HEK293 (cell line): ENCODE results near the gene NOG.

ENCODE experiments used
- CTCF ChIA-PET: fragments of 350-600 bp; formaldehyde crosslinking; extraction: SDS; loops from one replicate; lab custom pipeline; 2021; ENCODE audit warnings: antibody characterized with exemption; lab: Yijun Ruan, JAX
- POLR2A ChIA-PET: fragments of 300-600 bp; formaldehyde crosslinking; extraction: SDS; loops from one replicate; lab custom pipeline; 2020; ENCODE audit warnings: antibody characterized with exemption, inconsistent platforms; lab: Yijun Ruan, JAX
- H3K27ac ChIP-seq: fragments of 200-500 bp; sonication (Bioruptor generic); 2 replicates; pipeline ENCODE4 v1.5.1; 2014; ENCODE audit warnings: low read depth, low read length, control low read depth, inconsistent platforms; ENCODE audit errors: extremely low read depth
- H3K36me3 ChIP-seq, 2 experiments: fragments of 200-500 bp in 1 of 2; sonication (Bioruptor generic) in 1 of 2; 1 replicate in 1 of 2; 2 replicates in 1 of 2; pipeline ENCODE4 v1.5.1; 2014 to 2017; ENCODE audit warnings: inconsistent platforms in 2 of 2, low read length in 2 of 2; ENCODE audit not compliant: control insufficient read depth in 2 of 2, insufficient read depth in 1 of 2
- H3K4me1 ChIP-seq: fragments of 200-500 bp; sonication (Bioruptor generic); 2 replicates; pipeline ENCODE4 v1.5.1; 2014; ENCODE audit warnings: mild to moderate bottlenecking, low read length, inconsistent platforms; ENCODE audit not compliant: control insufficient read depth, insufficient read depth
- H3K4me3 ChIP-seq: 2 replicates; pipeline ENCODE4 v1.5.1; 2011; ENCODE audit warnings: low read depth, mild to moderate bottlenecking, control low read depth, low read length, moderate library complexity
- H3K9me3 ChIP-seq: fragments of 200-500 bp; sonication (Bioruptor generic); 2 replicates; pipeline ENCODE4 v1.5.1; 2014; ENCODE audit warnings: low read depth, low read length, inconsistent platforms; ENCODE audit not compliant: control insufficient read depth, insufficient read depth
- GLI2 ChIP-seq: fragments of 450-650 bp; formaldehyde crosslinking; IDR thresholded peaks from 2 replicates; pipeline ENCODE4; 2017; ENCODE audit warnings: missing biosample characterization, missing genetic modification characterization, low read depth, borderline replicate concordance
- SCRT2 ChIP-seq: fragments of 450-650 bp; formaldehyde crosslinking; IDR thresholded peaks from 2 replicates; pipeline ENCODE4 v1.5.1; 2016; ENCODE audit warnings: missing biosample characterization, missing genetic modification characterization
- SETDB1 ChIP-seq: IDR thresholded peaks from one replicate; pipeline ENCODE4 v1.6.1; 2017; ENCODE audit warnings: mild to moderate bottlenecking, low read length, moderate library complexity, mixed read lengths; ENCODE audit not compliant: insufficient read length
- YY2 ChIP-seq: fragments of 450-650 bp; formaldehyde crosslinking; IDR thresholded peaks from 2 replicates; pipeline ENCODE4 v1.5.1; 2016; ENCODE audit warnings: missing biosample characterization, missing genetic modification characterization
- ZBTB7A ChIP-seq: fragments of 450-650 bp; formaldehyde crosslinking; IDR thresholded peaks from 2 replicates; pipeline ENCODE4 v1.5.1; 2016; ENCODE audit warnings: low read depth, missing biosample characterization, missing genetic modification characterization
- ZFP37 ChIP-seq: fragments of 450-650 bp; formaldehyde crosslinking; IDR thresholded peaks from 2 replicates; pipeline ENCODE4 v1.5.1; 2016; ENCODE audit warnings: missing biosample characterization, missing genetic modification characterization
- ZNF155 ChIP-seq: fragments of 450-650 bp; formaldehyde crosslinking; IDR thresholded peaks from 2 replicates; pipeline ENCODE4 v1.5.1; 2016; ENCODE audit warnings: missing biosample characterization, missing genetic modification characterization
- ZNF23 ChIP-seq: fragments of 450-650 bp; formaldehyde crosslinking; IDR thresholded peaks from 2 replicates; pipeline ENCODE4 v1.5.1; 2016; ENCODE audit warnings: missing biosample characterization, missing genetic modification characterization, borderline replicate concordance
- ZNF501 ChIP-seq: fragments of 450-650 bp; formaldehyde crosslinking; IDR thresholded peaks from 2 replicates; pipeline ENCODE4 v1.5.1; 2016; ENCODE audit warnings: missing biosample characterization, missing genetic modification characterization
- ZNF510 ChIP-seq: fragments of 450-650 bp; formaldehyde crosslinking; IDR thresholded peaks from 2 replicates; pipeline ENCODE4 v1.5.1; 2018; ENCODE audit warnings: mild to moderate bottlenecking, missing genetic modification characterization, missing biosample characterization; ENCODE audit not compliant: insufficient replicate concordance
- ZNF514 ChIP-seq: fragments of 450-650 bp; formaldehyde crosslinking; IDR thresholded peaks from 2 replicates; pipeline ENCODE4 v1.5.1; 2016; ENCODE audit warnings: missing biosample characterization, missing genetic modification characterization
- ZNF549 ChIP-seq: fragments of 450-650 bp; IDR thresholded peaks from 2 replicates; pipeline ENCODE4 v1.5.1; 2018; ENCODE audit warnings: missing biosample characterization, missing genetic modification characterization, mild to moderate bottlenecking, inconsistent platforms, moderate library complexity
- ZNF560 ChIP-seq: fragments of 450-650 bp; formaldehyde crosslinking; IDR thresholded peaks from 2 replicates; pipeline ENCODE4 v1.5.1; 2017; ENCODE audit warnings: missing biosample characterization, missing genetic modification characterization, borderline replicate concordance
- ZNF596 ChIP-seq: fragments of 450-650 bp; IDR thresholded peaks from 2 replicates; pipeline ENCODE4 v1.5.0; 2018; ENCODE audit warnings: missing biosample characterization, mild to moderate bottlenecking, missing genetic modification characterization, moderate library complexity
- ZNF677 ChIP-seq: fragments of 450-650 bp; IDR thresholded peaks from 2 replicates; pipeline ENCODE4 v1.5.0; 2018; ENCODE audit warnings: missing biosample characterization, mild to moderate bottlenecking, missing genetic modification characterization, moderate library complexity
- ZNF791 ChIP-seq: fragments of 450-650 bp; formaldehyde crosslinking; IDR thresholded peaks from 2 replicates; pipeline ENCODE4 v1.5.1; 2016; ENCODE audit warnings: missing biosample characterization, missing genetic modification characterization
- TF ChIP-seq, protein P1 (sequence below): fragments of 450-650 bp; formaldehyde crosslinking; IDR thresholded peaks from 2 replicates; pipeline ENCODE4 v1.5.1; 2016; ENCODE audit warnings: missing biosample characterization, missing genetic modification characterization
- TF ChIP-seq, protein P2 (sequence below): fragments of 450-650 bp; formaldehyde crosslinking; IDR thresholded peaks from 2 replicates; pipeline ENCODE4 v1.5.1; 2017; ENCODE audit warnings: missing biosample characterization, missing genetic modification characterization
- TF ChIP-seq, protein P3 (sequence below): fragments of 450-650 bp; IDR thresholded peaks from 2 replicates; pipeline ENCODE4 v1.5.1; 2018; ENCODE audit warnings: missing biosample characterization, mild to moderate bottlenecking, missing genetic modification characterization

NOG gene

DNA sequence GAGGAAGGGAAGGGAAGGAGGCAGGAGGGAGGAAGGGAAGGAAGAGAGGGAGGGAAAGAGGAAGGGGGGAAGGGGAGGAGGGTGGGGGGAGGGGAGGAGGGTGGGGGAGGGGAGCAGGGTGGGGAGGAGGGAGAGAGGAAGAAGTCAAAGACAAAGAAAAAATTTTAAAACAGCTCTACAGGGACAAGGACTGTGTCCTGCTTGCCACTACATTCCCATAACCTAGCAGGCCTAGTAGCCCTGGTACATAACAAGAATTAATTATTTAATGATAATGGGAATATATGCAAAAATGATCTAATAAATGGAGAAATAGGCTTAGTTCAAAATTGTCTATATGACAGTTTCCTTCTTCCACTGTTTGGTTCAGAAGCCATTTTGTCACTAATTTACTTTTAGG is 47.6 kb upstream of the NOG start (continued):
- TF ChIP-seq ZFP37 (tag by site-specific recombination) (no peak), ZNF155 (no peak), GLI2 (no peak), ZNF549 (tag by site-specific recombination) (no peak)
- TF ChIP-seq, protein P1, sequence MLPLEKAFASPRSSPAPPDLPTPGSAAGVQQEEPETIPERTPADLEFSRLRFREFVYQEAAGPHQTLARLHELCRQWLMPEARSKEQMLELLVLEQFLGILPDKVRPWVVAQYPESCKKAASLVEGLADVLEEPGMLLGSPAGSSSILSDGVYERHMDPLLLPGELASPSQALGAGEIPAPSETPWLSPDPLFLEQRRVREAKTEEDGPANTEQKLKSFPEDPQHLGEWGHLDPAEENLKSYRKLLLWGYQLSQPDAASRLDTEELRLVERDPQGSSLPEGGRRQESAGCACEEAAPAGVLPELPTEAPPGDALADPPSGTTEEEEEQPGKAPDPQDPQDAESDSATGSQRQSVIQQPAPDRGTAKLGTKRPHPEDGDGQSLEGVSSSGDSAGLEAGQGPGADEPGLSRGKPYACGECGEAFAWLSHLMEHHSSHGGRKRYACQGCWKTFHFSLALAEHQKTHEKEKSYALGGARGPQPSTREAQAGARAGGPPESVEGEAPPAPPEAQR: no peak

DNA sequence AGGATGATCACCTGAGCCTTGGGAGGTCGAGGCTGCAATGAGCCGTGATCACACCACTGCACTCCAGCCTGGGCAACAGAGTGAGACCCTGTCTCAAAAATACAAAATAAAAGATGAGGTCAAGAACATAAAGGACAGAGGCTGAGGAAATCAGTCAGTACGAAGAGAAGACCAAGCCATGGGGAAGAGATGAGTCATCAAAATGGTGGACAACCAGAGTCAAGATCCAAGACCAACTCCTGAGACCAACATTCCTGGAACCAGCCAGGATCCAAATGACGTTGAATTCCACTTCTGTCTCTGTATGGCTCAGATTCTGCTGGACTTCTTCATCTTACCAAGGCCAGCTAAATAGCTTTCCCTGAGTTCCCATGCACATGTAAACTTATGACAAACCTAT is 44.8 kb upstream of the NOG start:
- Histone ChIP-seq H3K27ac (no peak overlapping the region), H3K4me1 (no peaks in the 10 kb centered on the region), H3K9me3 (no peaks in the 10 kb centered on the region), H3K36me3 (no peaks in the 10 kb centered on the region), H3K4me3 (no peak overlapping the region)
- TF ChIP-seq ZNF677 (tag by site-specific recombination) (no peak), ZNF560 (no peak), ZNF596 (no peak), ZNF501 (no peak), YY2 (tag by site-specific recombination) (no peak), ZNF791 (tag by site-specific recombination) (no peak), ZNF23 (tag by site-specific recombination) (no peak), SETDB1 (no peak), ZNF510 (no peak)
- TF ChIP-seq, protein P2, sequence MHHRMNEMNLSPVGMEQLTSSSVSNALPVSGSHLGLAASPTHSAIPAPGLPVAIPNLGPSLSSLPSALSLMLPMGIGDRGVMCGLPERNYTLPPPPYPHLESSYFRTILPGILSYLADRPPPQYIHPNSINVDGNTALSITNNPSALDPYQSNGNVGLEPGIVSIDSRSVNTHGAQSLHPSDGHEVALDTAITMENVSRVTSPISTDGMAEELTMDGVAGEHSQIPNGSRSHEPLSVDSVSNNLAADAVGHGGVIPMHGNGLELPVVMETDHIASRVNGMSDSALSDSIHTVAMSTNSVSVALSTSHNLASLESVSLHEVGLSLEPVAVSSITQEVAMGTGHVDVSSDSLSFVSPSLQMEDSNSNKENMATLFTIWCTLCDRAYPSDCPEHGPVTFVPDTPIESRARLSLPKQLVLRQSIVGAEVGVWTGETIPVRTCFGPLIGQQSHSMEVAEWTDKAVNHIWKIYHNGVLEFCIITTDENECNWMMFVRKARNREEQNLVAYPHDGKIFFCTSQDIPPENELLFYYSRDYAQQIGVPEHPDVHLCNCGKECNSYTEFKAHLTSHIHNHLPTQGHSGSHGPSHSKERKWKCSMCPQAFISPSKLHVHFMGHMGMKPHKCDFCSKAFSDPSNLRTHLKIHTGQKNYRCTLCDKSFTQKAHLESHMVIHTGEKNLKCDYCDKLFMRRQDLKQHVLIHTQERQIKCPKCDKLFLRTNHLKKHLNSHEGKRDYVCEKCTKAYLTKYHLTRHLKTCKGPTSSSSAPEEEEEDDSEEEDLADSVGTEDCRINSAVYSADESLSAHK (tag by site-specific recombination): no peak
- TF ChIP-seq, protein P3, sequence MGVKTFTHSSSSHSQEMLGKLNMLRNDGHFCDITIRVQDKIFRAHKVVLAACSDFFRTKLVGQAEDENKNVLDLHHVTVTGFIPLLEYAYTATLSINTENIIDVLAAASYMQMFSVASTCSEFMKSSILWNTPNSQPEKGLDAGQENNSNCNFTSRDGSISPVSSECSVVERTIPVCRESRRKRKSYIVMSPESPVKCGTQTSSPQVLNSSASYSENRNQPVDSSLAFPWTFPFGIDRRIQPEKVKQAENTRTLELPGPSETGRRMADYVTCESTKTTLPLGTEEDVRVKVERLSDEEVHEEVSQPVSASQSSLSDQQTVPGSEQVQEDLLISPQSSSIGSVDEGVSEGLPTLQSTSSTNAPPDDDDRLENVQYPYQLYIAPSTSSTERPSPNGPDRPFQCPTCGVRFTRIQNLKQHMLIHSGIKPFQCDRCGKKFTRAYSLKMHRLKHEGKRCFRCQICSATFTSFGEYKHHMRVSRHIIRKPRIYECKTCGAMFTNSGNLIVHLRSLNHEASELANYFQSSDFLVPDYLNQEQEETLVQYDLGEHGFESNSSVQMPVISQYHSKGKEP (tag by site-specific recombination): no peak
- ChIA-PET CTCF (no interaction called here), POLR2A (no interaction called here)

DNA sequence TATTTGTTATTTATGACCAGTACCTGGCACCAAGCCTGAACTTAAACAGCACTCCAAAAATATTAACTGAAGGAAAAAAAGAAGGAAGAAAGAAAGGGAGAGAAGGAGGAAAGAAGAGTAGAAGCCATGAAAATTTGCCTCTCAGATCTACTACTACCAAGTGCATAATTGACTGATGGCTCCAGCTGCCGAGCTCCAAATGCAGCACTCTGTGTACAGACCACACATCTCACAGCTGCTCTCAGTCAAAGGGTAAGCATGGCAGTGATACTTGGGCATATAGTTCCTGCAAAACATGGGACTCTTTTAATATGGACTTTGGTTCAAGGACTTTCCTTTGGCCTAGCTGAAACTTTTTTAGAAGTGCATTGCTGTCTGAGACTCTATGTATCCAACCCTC is 44.0 kb upstream of the NOG start:
- ChIA-PET POLR2A (no interaction called here), CTCF (no interaction called here)
- TF ChIP-seq ZBTB7A: no peak
- TF ChIP-seq ZNF514 (tag by site-specific recombination): no peak
- no peak for TF ChIP-seq ZNF596
- no peak for TF ChIP-seq SCRT2 (tag by site-specific recombination)
- no peaks in the 10 kb centered on the region for H3K36me3 ChIP-seq
- H3K9me3 ChIP-seq: no peaks in the 10 kb centered on the region
- no peak overlapping the region for H3K27ac ChIP-seq
- no peaks in the 10 kb centered on the region for H3K4me1 ChIP-seq
- H3K4me3 ChIP-seq: no peak overlapping the region
